Activated CD4-positive, alpha-beta memory T cell treated with anti-CD3 and anti-CD28 coated beads for 36 hours (primary cell): Measurements from ENCODE around the gene XAGE3. TPM values are rescaled to one million over a fixed set of nuclear protein-coding genes. Genes with fewer than 3 reads are reported as not detected.

ENCODE experiments used
- CTCF ChIA-PET: fragments of 350-600 bp; sonication (Branson Sonifier 250); formaldehyde crosslinking; loops from one replicate; lab custom pipeline; 2021; ENCODE audit warnings: antibody characterized with exemption, inconsistent platforms; lab: Charles Lee
- POLR2A ChIA-PET: fragments of 350-600 bp; sonication (Branson Sonifier 250); formaldehyde crosslinking; loops from one replicate; lab custom pipeline; 2021; ENCODE audit warnings: antibody characterized with exemption; lab: Charles Lee
- DNase-seq: peaks from one replicate; pipeline ENCODE4 v3.0.0-alpha.2; 2020
- H3K27ac Mint-ChIP-seq: one replicate; pipeline ENCODE4 v1.8.0; 2021; ENCODE audit warnings: mixed read lengths
- H3K27me3 Mint-ChIP-seq: one replicate; pipeline ENCODE4 v1.8.0; 2021; ENCODE audit warnings: mixed read lengths
- H3K36me3 Mint-ChIP-seq: one replicate; pipeline ENCODE4 v1.8.0; 2021; ENCODE audit warnings: mixed read lengths
- H3K4me1 Mint-ChIP-seq: one replicate; pipeline ENCODE4 v1.8.0; 2021; ENCODE audit warnings: low read depth, mixed read lengths
- H3K4me3 Mint-ChIP-seq: one replicate; pipeline ENCODE4 v1.8.0; 2021; ENCODE audit warnings: mild to moderate bottlenecking, mixed read lengths
- H3K9me3 Mint-ChIP-seq: one replicate; pipeline ENCODE4 v1.8.0; 2021; ENCODE audit warnings: mixed read lengths
- intact Hi-C: fragments of 100-400 bp; cut with micrococcal nuclease; formaldehyde crosslinking; loops from one replicate; pipeline ENCODE4 v1.15.1; 2023
- total RNA-seq, 2 experiments: library from RNA; stranded (reverse); gene quantifications; one replicate each; pipeline ENCODE4 v1.2.3, GENCODE V29; 2021

The XAGE3 gene
- total RNA-seq, 2 experiments from 2014 or later: not detected

- Mint-ChIP-seq H3K4me3 (no peak overlapping the region), H3K36me3 (no peaks in the 10 kb centered on the region), H3K27me3 (no peaks in the 10 kb centered on the region), H3K27ac (no peak overlapping the region), H3K9me3 (no peaks in the 10 kb centered on the region), H3K4me1 (no peaks in the 10 kb centered on the region)
- intact Hi-C loops: no loop called here
- POLR2A ChIA-PET: no interaction called here
- DNase-seq: no peak
- CTCF ChIA-PET: no interaction called here
Observed at GRCh38 chrX:52821079-52821760, 46.7 kb downstream of the XAGE3 start.

- Mint-ChIP-seq H3K27ac (no peak overlapping the region), H3K4me3 (no peak overlapping the region), H3K9me3 (no peaks in the 10 kb centered on the region), H3K27me3 (no peaks in the 10 kb centered on the region), H3K4me1 (no peaks in the 10 kb centered on the region), H3K36me3 (no peaks in the 10 kb centered on the region)
- CTCF ChIA-PET: no interaction called here
- no peak for DNase-seq
- POLR2A ChIA-PET: no interaction called here
- intact Hi-C loops: no loop called here
Observed at GRCh38 chrX:52819788-52820187, 48.1 kb downstream of the XAGE3 start.

Other genes with a start within 250 kb of the XAGE3 start
- gene SSX7, start 213.2 kb downstream of the XAGE3 start, total RNA-seq: not detected
- gene SSX2, start 160.9 kb downstream of the XAGE3 start, total RNA-seq: not detected
- gene SSX2B, start 116.8 kb downstream of the XAGE3 start, total RNA-seq: not detected
- not detected for gene SPANXN5, start 70.7 kb downstream of the XAGE3 start, total RNA-seq
- gene XAGE5, start 56.8 kb downstream of the XAGE3 start, total RNA-seq: not detected
- 10 to 100 TPM; 13.0 to 14.2 TPM for gene FAM156B, start 29.2 kb upstream of the XAGE3 start, total RNA-seq
- 10 to 100 TPM; 19.0 to 19.5 TPM for gene FAM156A, start 90.4 kb upstream of the XAGE3 start, total RNA-seq
- not detected for gene GPR173, start 180.7 kb upstream of the XAGE3 start, total RNA-seq
- gene TSPYL2, start 214.3 kb upstream of the XAGE3 start, total RNA-seq: 10 to 100 TPM; 70.6 to 72.8 TPM
- 1 to 10 TPM; 5.9 to 6.4 TPM for gene KANTR, start 226.1 kb upstream of the XAGE3 start, total RNA-seq